CD4-positive, alpha-beta T cell treated with Interleukin-6 at 100 ng/mL for 8 hours (primary cell): ENCODE measurements around the gene EYS.

Experiments
- DNase-seq: peaks from one replicate; pipeline ENCODE4 v3.0.0-alpha.2; 2020; ENCODE audit warnings: mixed read lengths, low spot score

EYS gene

GRCh38 chr6:65707126-65707826 lies at the start of gene EYS:
TSS of gene EYS (minus strand) at chr6:65707226. CDS start at chr6:65495410, 211,816 bp downstream.
- no peak for DNase-seq

- no peak for DNase-seq
Observed at GRCh38 chr6:65746302-65746701, 39.3 kb upstream of the EYS start.

DNA sequence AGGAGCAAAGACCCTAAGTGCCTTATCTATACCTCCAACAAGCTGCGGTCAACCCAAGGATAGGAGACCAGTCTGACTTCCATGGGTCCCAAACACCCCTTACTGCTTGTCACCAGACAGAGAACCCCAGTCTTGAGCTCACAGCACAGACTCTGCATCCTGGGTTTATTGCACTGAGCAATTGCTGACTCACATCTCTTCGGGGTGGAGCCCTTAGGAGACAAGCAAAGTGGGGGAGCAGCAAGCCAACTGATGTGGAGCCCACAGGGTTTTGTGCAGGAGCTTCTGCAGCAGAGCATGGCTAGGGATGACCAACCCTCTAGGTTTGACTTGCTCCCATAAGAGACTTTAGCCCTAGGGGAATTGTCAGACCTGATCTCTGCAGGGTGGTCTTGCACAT lies 38.6 kb upstream of the EYS start:
- no peak for DNase-seq

DNA sequence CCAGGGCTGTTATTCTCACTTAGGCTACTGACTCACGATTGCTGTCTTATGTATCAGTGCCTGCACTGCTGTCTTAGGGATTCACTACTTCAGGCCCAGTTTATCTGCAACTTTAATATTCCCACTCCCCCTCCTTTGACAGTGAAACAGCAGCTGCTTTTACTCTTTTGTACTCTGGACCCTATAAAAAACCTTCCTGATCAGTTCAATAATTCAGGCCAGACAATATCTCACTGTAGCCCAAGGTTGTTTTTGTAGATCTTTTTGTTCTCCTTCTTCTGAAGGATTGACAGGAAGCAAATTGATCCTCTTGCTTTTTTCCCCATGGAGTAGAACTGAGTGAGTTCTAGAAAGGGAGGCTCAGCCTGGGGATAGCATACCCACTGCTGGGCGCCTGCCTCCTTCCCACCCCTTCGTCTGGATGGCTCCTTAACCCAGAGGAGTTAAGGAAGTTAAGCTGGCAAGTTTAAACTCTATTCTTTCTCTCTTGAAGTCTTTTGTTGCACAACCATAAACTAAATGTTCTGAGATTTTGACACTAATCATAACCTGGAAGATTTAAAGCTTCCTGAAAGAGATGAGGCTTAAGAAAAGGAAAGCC lies 22.0 kb upstream of the EYS start:
- DNase-seq = no peak

DNA sequence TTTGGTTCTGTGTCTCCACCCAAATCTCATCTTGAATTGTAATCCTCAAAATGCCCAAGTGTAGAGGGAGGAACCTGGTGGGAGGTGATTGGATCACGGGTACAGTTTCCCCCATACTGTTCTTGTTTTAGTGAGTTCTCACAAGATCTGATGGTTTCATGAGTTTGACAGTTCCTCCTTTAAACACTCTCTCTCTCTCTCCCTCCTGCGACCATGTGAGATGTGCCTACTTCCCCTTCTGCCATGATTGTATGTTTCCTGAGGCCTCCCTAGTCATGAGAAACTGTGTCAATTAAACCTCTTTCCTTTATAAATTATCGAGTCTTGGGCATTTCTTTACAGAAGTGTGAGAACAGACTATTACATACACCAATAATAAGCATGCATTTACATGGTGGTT lies 12.1 kb upstream of the EYS start:
- DNase-seq = no peak

GRCh38 chr6:65711531-65711930 lies 4.5 kb upstream of the EYS start:
- DNase-seq = no peak

- DNase-seq = no peak
Observed at GRCh38 chr6:65709099-65709830, 2.2 kb upstream of the EYS start.

GRCh38 chr6:65708162-65708561 lies 1.1 kb upstream of the EYS start:
- DNase-seq = no peak

DNA sequence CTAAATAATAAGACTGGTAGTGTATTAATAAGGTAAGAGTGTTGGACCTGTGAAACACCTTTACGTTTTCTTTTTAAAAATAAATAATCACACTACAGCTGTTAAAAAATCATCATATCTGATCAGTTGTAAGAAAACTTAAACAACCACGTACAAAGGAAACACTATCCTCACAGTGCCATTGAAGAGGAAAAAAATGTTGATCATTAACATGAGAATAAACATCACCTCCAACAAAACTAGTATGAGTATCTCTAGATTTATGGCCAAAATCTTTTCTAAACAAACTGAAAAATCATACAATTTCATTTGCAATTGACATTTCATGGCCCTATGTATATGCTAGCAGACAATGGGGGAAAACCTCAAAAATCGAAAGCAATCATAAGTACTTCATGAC lies 590 bp downstream of the EYS start:
- no peak for DNase-seq

DNA sequence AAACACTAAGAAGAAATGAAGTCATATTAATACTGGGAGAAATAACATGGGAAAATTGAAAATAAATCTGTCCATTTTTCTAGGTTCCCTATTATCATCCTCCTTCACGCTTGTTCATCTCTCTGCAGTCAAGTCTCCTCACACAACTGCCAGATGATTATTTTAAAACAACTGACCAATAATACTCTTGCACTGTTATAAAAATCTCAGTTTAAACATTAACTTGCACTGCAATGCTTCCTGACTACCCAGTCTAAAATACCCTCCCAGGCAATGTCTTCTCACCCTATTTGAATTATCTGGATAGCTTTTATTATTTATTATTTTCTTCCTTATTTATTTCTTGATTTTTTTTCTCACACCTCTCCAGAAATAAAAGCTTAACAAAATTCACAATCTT lies 5.7 kb downstream of the EYS start:
- DNase-seq = no peak

GRCh38 chr6:65700561-65700960 lies 6.5 kb downstream of the EYS start:
- no peak for DNase-seq

- no peak for DNase-seq
Observed at GRCh38 chr6:65692109-65692508, 14.9 kb downstream of the EYS start.

- DNase-seq = no peak
Observed at GRCh38 chr6:65680232-65680631, 26.8 kb downstream of the EYS start.

GRCh38 chr6:65671922-65672321 lies 35.1 kb downstream of the EYS start:
- no peak for DNase-seq

DNA sequence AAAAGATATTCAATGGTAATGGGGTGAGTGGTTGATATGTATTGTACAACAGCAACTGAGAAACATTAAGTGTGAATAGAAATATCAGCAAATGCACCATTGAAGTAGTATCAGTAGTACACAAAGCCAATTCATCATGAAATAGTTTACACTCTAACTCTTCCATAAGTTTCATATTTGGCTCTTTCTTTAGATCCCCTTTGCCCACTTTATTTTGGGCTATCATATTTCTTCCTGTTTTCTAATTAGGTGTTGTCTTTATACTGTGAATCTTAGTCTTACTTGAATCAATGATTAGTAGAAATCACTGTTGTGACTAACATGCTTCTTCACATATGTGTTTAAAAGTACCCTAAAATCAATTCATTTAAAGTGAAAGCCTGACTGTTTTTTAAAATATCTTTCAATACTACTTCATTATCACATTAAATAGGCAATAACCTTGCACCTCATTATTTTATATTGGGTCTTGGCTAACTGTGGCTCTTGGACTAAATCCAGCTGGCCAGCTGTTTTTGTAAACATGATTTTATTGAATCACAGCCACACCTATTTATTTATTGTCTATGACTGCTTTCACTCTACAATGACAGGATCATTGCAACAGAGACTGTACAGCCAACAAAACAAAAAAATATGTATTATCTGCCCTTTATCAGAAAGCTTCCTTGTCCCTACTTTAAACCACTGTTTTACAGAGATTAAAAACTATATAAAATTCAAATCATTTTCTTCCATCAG lies 38.9 kb downstream of the EYS start:
- DNase-seq = no peak

- DNase-seq = no peak
Observed at GRCh38 chr6:65650086-65650485, 56.9 kb downstream of the EYS start.

- DNase-seq = no peak
Observed at GRCh38 chr6:65649392-65649791, 57.6 kb downstream of the EYS start.

GRCh38 chr6:65646544-65646943 lies 60.5 kb downstream of the EYS start:
- DNase-seq = no peak

- no peak for DNase-seq
Observed at GRCh38 chr6:65642776-65643175, 64.2 kb downstream of the EYS start.

DNA sequence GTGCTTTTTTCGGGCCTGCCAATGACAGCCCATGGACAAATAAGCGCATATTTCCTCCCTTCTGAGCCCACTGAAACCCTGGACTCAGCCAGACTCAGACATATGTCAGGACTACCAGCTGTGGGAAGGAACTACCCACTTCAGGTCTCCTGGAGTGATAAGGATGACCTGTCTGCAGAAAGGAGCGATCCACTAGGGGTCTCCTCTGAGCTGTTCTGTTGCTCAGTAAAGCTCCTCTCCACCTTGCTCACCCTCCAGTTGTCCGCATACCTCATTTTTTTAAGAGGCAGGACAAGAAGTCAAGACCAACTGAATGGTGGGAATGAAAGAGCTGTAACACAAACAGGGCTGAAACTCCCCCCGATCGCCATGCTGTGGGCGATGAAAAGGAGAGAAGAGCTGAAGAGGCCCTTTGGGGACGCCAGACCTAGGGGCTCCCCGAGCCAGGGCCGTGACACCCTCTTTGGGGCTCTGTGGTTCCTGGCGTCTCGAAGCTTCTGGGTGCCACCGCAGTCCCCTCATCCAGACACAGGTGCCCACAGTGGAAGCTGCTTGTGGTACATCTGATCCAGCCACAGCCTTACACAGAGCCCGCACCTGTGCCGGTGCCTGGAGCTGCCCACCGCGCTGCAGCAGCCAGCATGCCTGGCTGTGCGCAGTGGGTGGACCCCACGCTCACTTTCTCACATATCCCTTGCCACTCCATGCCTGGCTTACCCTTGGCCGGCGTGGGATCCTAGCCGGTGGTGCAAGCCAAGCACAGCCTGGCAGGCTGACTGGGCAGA lies 68.8 kb downstream of the EYS start:
- no peak for DNase-seq

DNA sequence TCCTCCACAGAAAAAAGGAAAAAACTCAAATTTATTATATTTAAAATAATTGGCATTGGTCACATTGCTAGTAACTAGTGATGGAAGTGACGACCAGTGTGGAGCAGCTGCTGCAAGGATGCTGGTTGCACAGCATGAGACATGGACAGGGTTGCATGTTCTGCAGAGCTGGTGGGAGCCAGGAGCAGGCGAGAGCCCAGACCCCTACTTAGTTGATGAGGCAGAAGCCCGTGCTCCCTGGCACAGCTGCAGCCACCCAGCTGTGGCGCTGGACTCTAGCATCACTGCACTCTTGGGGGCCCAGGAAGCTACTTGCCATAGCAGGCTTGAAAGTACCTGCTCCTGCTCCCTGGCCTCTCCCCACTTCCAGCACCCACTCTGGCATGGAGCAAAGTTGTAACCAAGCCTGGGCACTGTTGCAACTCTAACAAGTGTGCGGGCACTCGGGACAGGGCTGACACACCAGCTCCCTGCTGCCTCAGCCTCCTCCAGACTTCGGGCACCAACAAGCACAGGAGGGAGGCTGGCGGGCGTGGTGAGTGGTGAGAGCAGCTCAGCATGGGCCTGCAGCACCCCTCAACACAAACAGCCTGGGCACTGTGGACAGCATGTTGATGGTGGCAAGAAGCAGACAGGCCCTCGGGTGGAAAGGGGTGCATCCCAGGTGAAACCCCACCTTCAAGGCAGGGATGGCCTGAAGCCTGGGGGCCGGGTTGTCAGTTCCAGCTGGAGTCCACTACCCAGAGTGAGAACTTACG lies 69.6 kb downstream of the EYS start:
- DNase-seq = no peak
